GM04503 (cell line): ENCODE data around the gene COL11A2.

Experiments used
- DNase-seq: peaks from one replicate; pipeline ENCODE4 v3.0.0-alpha.2; 2012; ENCODE audit warnings: low read depth

The COL11A2 gene

GRCh38 chr6:33206864-33207551 lies 14.7 kb upstream of the COL11A2 start:
- DNase-seq = peak; percentile 31

GRCh38 chr6:33206027-33206863 lies 14.0 kb upstream of the COL11A2 start:
- no peak for DNase-seq

GRCh38 chr6:33205191-33206026 lies 13.1 kb upstream of the COL11A2 start:
- DNase-seq = peak; percentile 26

GRCh38 chr6:33204415-33205190 lies 12.3 kb upstream of the COL11A2 start, which contains the start of gene HSD17B8:
TSS of gene HSD17B8 (plus strand) at chr6:33204655. CDS start at chr6:33204669, 14 bp downstream.
- DNase-seq = peak; percentile 33

DNA sequence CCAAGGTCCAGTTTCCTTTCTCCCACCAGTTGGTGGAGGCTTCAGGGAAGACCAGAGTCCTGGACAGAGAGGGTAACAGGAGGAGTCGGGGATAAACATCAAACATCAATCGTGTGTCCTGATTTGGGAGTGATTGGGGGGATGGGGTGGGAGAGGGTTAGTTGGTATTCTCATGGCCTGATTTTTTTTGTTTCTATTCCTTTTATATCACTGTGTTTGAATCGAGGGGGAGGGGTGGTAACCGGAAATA lies 11.8 kb upstream of the COL11A2 start:
- no peak for DNase-seq

DNA sequence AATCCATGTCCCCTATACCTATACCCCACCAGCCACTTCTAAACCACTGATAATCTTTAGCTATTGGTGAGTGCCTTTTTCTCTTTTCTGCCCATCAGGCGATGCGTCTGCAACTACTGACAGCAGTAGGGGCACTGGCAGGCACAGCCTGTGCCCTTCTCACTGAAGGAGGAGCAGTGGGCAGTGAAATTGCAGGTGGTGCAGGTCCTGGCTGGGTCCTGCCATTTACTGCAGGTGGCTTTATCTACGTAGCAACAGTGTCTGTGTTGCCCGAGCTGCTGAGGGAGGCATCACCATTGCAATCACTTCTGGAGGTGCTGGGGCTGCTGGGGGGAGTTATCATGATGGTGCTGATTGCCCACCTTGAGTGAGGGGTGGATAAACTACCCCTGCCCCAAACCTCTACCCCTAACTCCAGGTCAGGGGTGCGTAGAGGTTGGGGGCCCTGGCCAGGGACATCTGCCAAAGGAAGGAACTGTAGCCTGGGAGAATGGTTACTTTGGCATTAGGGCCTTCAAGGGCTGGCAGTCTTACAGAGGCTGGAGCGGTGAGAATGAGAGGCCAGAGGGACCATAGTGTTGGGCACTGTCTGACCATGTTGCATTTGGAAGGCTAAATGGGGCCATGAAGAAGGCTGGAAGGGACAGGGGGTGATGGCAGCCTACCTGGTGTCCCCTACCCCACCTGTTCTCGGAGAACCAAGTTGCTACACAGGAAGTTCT lies 11.3 kb upstream of the COL11A2 start:
- DNase-seq = no peak

GRCh38 chr6:33202799-33203198 lies 10.5 kb upstream of the COL11A2 start:
- no peak for DNase-seq

GRCh38 chr6:33201935-33202334 lies 9.7 kb upstream of the COL11A2 start:
- no peak for DNase-seq

- DNase-seq = no peak
These were observed 8.9 kb upstream of the COL11A2 start for GRCh38 chr6:33201147-33201545.

DNA sequence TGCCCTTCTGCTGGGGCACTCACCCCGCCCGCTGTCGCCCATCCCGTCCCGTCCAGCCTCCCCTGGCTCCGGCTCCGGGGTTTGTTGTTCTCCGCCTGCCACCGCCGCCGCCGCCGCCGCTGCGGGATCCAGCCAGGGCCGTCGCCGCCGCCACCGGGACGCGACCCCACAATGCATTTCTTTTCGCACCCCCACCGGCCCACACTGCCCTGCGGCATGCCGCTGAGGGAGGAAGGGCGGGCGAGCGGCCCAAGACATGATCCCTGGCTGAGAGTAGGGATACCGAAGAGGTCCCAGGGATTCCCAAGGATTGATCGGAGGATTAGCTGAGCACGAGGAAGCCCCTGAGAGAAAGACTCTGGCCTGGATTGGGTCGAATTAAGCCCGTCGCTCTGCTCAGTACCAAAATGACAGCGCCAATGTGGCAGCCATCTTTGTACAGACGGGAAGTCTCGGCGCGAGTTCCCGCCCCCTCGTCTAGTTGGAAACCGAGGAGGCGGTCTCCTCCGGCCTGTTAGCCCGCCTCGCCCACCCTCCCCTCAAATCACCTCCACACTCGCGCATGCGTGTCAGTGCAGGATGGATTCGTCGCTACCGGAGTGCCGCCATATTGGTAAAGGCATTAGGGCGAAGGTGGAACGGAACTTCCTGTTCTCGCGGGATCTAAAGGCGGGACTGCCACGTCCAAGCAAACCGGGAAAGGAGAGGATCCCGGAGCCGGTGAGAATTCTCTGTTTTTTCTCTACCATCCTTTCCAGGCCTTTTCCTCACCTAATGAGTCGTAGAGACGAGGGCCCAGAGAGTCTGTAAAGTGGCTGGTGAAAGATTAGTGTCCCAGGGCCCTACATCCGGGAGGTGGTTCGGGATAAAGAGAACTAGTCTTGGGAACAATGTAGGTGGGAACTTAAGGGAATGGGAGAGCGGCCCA lies 8.2 kb upstream of the COL11A2 start, which contains the start of the genes RXRB and SLC39A7:
TSS of gene RXRB (minus strand) at position 447 of the 928 bp plus-strand sequence. CDS start at position 258, 189 bp downstream.
TSS of gene SLC39A7 (plus strand) at position 649 of the 928 bp plus-strand sequence. CDS start 379 bp downstream, outside the sequence.
- DNase-seq = peak; percentile 93

DNA sequence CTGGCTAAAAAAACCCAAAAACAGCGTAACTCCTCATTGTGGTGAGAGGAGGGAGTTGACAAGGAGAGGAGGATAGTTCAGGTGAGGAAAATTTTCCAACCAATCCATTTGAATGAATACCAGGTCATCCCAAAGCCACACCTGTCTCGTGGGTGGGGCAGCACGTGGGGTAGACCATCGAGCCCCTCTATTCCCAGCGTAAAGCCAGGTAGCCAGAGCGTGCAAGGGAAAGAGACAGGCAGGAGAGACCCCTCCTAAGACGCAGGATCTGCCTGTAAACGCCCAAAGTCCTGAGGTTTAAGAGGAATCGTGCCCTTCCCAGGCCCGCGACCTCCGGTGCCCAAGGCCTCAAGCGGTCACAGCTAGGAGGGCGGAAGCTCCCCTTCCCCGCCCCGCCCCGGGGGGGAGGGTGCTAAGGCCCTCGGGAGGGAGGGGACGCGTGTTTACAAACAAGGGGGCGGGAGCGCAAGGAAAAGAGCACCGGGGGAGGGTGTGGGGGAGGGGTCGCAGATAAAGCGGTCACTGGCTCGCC lies 7.5 kb upstream of the COL11A2 start:
- DNase-seq = no peak

GRCh38 chr6:33198853-33199436 lies 6.7 kb upstream of the COL11A2 start:
- DNase-seq = no peak

DNA sequence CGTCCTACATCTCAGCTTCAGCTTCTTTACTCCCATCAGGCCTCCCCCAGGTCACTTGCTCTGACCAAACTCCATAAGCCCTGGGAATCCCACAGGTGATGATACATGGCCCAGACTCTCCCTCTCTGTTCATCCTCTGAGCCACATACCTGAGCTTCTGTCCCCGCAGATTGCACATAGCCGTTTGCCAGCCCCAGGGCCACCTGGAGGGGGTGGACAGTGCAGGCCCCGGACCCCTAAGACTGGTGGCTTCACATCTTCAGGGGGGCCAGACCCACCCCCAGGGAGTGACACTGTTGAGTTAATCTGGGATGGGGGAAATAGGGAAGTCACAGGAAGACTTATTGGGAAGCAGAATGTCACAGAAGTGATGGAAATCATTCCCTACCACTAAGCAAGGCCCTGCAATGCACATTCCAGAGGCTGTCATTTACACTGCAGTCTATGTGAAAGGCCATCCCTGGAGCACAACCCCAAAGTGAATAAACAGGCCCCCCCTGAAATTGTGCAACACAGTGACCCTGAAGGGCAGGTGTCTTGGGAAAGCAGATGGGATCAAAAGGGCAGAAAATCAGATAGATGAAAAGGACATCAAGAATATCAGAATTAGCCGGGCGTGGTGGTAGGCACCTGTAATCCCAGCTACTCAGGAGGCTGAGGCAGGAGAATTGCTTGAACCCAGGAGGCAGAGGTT lies 6.0 kb upstream of the COL11A2 start:
- DNase-seq = no peak

DNA sequence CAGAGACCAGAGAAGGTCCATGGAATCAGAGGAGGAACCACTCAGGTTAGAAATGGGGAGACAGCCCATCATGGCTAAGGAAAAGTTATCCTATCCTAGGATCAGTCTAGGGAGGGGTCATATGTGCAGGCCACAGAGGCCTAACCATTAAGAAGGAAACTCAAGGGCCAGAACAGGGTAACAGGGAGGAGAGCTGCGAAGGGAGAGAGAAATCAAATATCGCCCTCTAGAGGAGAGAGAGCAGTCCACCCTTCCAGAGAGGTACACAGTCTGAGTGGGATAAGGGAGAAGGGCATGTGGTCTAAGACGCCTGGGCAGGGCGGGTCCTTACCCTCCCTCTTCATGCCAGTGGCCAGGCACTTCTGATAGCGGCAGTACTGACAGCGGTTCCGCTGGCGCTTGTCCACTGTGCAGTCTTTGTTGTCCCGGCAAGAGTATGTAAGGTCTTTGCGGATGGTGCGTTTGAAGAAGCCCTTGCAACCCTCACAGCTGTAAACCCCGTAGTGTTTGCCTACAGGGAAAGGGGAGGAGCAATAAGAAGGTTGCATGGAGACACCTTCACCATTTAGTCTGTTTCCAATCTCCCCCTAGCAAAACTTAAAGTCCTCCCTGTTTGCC lies 5.3 kb upstream of the COL11A2 start:
- peak; percentile 21 for DNase-seq

DNA sequence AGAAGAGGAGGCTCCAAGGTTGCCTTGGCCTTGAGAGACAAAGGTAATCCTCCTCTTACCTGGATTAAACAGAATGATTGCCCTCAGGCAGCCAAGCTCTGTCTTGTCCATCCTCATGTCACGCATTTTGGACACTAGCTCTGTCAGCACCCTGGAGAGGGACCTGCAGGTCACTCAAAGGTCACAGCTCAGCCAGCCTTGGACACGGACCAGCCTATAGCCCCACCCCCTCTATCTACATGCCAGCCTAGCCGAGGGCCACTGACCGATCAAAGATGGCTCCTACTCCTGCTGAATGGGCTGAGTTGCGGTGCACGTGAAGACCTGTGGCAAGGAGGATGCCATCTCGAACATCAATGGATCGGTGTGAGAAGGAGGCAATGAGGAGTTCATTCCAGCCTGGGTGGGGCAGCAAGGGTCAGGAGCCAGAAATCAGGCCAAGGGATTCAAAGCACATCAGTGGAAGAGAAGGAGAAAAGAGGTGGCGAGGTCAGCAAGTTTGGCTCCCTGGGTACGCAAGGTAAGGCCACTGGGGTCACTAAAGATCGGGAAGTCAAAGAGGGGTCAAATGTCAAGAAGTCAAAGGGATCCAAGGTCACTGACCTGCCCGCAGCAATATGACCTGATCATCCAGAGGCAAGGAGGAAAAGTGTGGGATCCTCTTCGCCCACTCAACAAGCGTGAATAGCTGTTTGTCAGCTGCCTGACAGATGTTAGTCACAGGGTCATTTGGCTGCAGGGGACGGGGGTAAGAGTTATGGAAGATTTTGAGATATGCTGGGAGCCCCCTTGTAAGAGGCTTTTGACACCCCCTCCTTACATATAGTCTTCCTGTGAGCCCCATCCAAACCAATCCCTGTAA lies 3.3 kb upstream of the COL11A2 start:
- no peak for DNase-seq

DNA sequence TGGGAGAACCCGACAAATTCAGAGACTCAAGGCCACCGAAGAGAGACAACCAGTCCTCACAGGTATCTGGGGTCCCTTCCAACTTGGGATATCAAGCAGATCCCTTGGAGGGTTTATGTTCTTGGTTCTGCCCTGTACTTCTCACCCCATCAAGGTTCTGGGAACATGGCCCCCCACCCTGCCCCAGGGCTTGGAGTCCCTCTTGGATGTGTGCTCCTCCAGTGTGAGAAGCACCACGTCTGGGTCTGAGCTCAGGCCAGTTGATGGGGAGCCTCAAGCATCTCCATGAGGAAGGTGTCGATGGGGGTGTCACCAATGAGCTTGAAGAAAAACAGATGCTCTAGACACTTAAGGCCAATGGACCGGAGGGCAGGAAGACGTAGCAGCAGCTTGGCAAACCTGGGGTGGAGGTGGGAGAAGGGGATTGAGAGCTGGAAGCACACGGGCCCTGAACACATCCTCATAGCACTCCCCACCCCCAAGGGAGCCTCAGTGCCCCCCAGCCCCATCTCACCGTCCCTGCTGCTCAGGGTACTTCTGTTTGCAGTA lies 2.2 kb upstream of the COL11A2 start:
- DNase-seq = no peak

DNA sequence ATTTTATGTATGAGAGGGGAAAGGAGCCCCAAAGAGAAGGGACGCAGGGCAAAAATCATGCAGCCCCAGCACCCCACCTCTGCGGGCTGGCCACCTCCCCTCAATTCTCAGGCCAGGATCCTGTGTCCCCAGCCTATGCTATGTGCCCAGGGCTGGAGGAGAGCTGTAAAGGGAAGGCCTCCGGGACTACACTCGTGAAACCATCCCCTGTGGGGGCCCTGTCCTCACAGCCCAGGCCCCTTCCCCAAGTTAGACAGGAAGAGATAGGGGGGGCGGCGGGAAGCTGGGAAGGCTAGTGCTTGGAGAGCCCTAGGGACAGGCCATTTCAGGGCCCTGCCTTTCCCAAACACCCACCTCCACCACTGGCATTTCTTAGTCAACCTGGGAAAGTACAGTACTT lies 1.4 kb upstream of the COL11A2 start:
- no peak for DNase-seq
